ENCODE measurements around the gene MECR.

The MECR gene

DNA sequence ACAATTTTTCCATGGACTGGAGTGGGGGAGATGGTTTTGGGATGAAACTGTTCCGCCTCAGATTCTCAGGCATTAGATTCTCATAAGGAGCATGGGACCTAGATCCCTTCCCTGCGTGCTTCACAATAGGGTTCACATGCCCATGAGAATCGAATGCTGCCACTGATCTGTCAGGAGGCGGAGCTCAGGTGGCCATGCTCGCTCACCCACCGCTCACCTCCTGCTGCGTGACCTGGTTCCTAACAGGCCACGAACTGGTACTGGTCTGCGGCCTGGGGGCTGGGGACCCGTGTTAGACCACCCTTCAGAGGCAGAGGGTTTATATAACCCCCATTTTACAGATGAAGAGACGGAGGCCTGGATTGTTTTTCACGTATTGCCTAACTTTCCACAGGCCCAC lies 32.7 kb downstream of the MECR start:
- Histone ChIP-seq H3K79me2 (ENCODE audit: low read length) (no peaks in the 10 kb centered on the region), H3K27me3 (replicated peaks; ENCODE audit: insufficient read depth, low read length) (no peaks in the 10 kb centered on the region), H2AFZ (ENCODE audit: low read length) (no peak overlapping the region), H3K4me1 (ENCODE audit: low read length) (peaks cover 8% of the 10 kb centered on the region), H3K36me3 (replicated peaks; ENCODE audit: insufficient read depth, low read length) (no peaks in the 10 kb centered on the region), H4K20me1 (ENCODE audit: insufficient read depth, low read length) (no peaks in the 10 kb centered on the region), H3K9me3 (replicated peaks; ENCODE audit: insufficient read depth, low read length) (no peaks in the 10 kb centered on the region), H3F3A (ENCODE audit: insufficient read depth, low read length) (no peaks in the 10 kb centered on the region), H3K4me3 (ENCODE audit: low read length) (no peak overlapping the region), H3K27ac (ENCODE audit: low read length) (no peak overlapping the region), H3K9me2 (replicated peaks; ENCODE audit: insufficient read depth, low read length) (no peaks in the 10 kb centered on the region), H3K4me2 (ENCODE audit: low read depth, low read length) (no peak overlapping the region), H3K9ac (ENCODE audit: low read length) (no peak overlapping the region)
- TF ChIP-seq, protein P1, sequence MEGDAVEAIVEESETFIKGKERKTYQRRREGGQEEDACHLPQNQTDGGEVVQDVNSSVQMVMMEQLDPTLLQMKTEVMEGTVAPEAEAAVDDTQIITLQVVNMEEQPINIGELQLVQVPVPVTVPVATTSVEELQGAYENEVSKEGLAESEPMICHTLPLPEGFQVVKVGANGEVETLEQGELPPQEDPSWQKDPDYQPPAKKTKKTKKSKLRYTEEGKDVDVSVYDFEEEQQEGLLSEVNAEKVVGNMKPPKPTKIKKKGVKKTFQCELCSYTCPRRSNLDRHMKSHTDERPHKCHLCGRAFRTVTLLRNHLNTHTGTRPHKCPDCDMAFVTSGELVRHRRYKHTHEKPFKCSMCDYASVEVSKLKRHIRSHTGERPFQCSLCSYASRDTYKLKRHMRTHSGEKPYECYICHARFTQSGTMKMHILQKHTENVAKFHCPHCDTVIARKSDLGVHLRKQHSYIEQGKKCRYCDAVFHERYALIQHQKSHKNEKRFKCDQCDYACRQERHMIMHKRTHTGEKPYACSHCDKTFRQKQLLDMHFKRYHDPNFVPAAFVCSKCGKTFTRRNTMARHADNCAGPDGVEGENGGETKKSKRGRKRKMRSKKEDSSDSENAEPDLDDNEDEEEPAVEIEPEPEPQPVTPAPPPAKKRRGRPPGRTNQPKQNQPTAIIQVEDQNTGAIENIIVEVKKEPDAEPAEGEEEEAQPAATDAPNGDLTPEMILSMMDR (IDR thresholded peaks at IDR 0.05; ENCODE audit: low read length), result no peak
- TF ChIP-seq EZH2 (optimal IDR thresholded peaks at IDR 0.05; ENCODE audit: low read depth, low read length) (no peak), EZH2phosphoT487 (IDR thresholded peaks at IDR 0.05; ENCODE audit: low read length) (no peak)
- no peak for DNase-seq

DNA sequence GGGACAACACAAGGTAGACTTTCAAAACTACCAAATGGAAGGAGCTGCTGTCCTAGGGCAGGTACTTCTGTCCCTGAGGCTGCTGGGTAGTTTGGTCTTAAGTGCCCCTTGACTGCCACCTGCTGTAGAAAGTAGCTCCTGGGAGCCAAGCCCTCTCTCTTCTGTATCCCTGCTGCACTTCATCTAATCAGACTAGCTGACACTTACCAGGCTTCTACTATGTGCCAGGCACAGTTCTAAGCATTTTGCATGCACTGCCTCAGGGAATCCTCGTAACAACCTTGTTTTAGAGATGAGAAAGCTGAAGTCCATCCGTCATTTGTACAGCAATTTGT lies 33.2 kb downstream of the MECR start:
- no peaks in the 10 kb centered on the region for H3K79me2 ChIP-seq (ENCODE audit: low read length)
- 0 out of 2 replicates have a peak overlapping the region, but pooled peaks have one; percentile 2 for H2AFZ ChIP-seq (ENCODE audit: low read length)
- no peaks in the 10 kb centered on the region for H3F3A ChIP-seq (ENCODE audit: insufficient read depth, low read length)
- no peak overlapping the region for H3K27ac ChIP-seq (ENCODE audit: low read length)
- peaks cover 6% of the 10 kb centered on the region for H3K4me1 ChIP-seq (ENCODE audit: low read length)
- H4K20me1 ChIP-seq (ENCODE audit: insufficient read depth, low read length), result no peaks in the 10 kb centered on the region
- no peaks in the 10 kb centered on the region for H3K36me3 ChIP-seq (replicated peaks; ENCODE audit: insufficient read depth, low read length)
- DNase-seq, result peak; percentile 60
- no peak overlapping the region for H3K4me2 ChIP-seq (ENCODE audit: low read depth, low read length)
- TF ChIP-seq, protein P1 (IDR thresholded peaks at IDR 0.05; ENCODE audit: low read length), result peak; percentile 62
- TF ChIP-seq EZH2 (optimal IDR thresholded peaks at IDR 0.05; ENCODE audit: low read depth, low read length), result no peak
- H3K9me3 ChIP-seq (replicated peaks; ENCODE audit: insufficient read depth, low read length), result no peaks in the 10 kb centered on the region
- no peak overlapping the region for H3K4me3 ChIP-seq (ENCODE audit: low read length)
- no peaks in the 10 kb centered on the region for H3K9me2 ChIP-seq (replicated peaks; ENCODE audit: insufficient read depth, low read length)
- no peak overlapping the region for H3K9ac ChIP-seq (ENCODE audit: low read length)
- H3K27me3 ChIP-seq (replicated peaks; ENCODE audit: insufficient read depth, low read length), result no peaks in the 10 kb centered on the region

DNA sequence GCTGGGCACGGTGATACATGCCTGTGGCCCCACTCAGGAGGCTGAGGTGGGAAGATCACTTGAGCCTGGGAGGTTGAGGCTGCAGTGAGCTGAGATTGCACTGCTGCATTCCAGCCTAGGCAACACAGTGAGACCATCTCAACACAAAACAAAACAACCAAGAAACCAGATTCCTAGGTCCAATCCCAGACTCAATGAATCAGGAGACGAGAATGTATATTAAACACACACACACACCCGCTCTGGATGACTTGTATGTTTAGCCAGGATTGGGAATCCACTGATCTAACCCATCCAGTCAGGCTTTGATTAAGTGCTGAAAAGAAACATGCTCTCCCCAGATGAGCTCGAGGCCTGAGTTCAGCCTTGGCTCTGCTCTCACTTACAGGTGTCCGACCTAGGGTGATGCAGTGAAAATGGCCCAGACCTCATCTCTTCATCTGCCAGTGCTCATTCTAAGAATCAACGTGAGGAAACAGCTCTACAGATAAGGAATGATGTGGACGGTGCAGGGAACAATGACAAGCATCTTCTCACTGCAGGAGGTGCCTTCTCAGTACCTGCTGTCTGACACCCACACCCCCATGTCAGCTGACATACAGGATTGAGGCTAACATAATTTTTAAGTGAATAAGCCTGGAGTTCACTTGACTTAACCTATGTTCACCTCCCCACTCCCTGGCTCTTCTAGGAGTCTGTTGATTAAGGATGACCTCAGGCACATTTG lies 33.7 kb downstream of the MECR start:
- H4K20me1 ChIP-seq (ENCODE audit: insufficient read depth, low read length), result no peaks in the 10 kb centered on the region
- no peak overlapping the region for H3K27ac ChIP-seq (ENCODE audit: low read length)
- H3K9ac ChIP-seq (ENCODE audit: low read length), result no peak overlapping the region
- no peaks in the 10 kb centered on the region for H3K36me3 ChIP-seq (replicated peaks; ENCODE audit: insufficient read depth, low read length)
- H3K4me3 ChIP-seq (ENCODE audit: low read length), result no peak overlapping the region
- no peaks in the 10 kb centered on the region for H3K27me3 ChIP-seq (replicated peaks; ENCODE audit: insufficient read depth, low read length)
- no peaks in the 10 kb centered on the region for H3K9me3 ChIP-seq (replicated peaks; ENCODE audit: insufficient read depth, low read length)
- peaks cover 1% of the 10 kb centered on the region for H3K4me1 ChIP-seq (ENCODE audit: low read length)
- no peaks in the 10 kb centered on the region for H3K9me2 ChIP-seq (replicated peaks; ENCODE audit: insufficient read depth, low read length)
- TF ChIP-seq EZH2 (optimal IDR thresholded peaks at IDR 0.05; ENCODE audit: low read depth, low read length) (no peak), EZH2phosphoT487 (IDR thresholded peaks at IDR 0.05; ENCODE audit: low read length) (no peak)
- TF ChIP-seq, protein P1 (IDR thresholded peaks at IDR 0.05; ENCODE audit: low read length), result no peak
- no peak overlapping the region for H3K4me2 ChIP-seq (ENCODE audit: low read depth, low read length)
- H3F3A ChIP-seq (ENCODE audit: insufficient read depth, low read length), result no peaks in the 10 kb centered on the region
- DNase-seq, result no peak
- H3K79me2 ChIP-seq (ENCODE audit: low read length), result no peaks in the 10 kb centered on the region
- 0 out of 2 replicates have a peak overlapping the region, but pooled peaks have one; percentile 2 for H2AFZ ChIP-seq (ENCODE audit: low read length)
